HepG2 (cell line): ENCODE results near the gene TSHZ2. TPM values are rescaled to one million over a fixed set of nuclear protein-coding genes. Genes with fewer than 3 reads are reported as not detected.

Experiments
- ATAC-seq: fragments of 200-7000 bp; cut with Tn5 transposase; 3 replicates; pipeline ENCODE4 v1.9.1; 2020; ENCODE audit warnings: mild to moderate bottlenecking, moderate library complexity
- BruUV-seq: library from RNA; stranded (reverse); fragments of 400-500 nt; replicated peaks from 2 replicates; lab custom pipeline; 2021; lab: Mats Ljungman, UMichigan
- CTCF ChIA-PET: fragments of 300-600 bp; formaldehyde crosslinking; extraction: SDS; loops from one replicate; lab custom pipeline; 2021; ENCODE audit warnings: low total read pairs, inconsistent platforms, low intra/inter-chr PET ratio; lab: Yijun Ruan, JAX
- POLR2A ChIA-PET: fragments of 350-600 bp; sonication (Branson Sonifier 250); formaldehyde crosslinking; loops from one replicate; lab custom pipeline; 2020; ENCODE audit warnings: antibody characterized with exemption, inconsistent platforms; lab: Yijun Ruan, JAX
- DNase-seq: peaks from one replicate; pipeline ENCODE4 v3.0.0-alpha.2; 2015; ENCODE audit warnings: low spot score
- FAIRE-seq: peaks from 3 replicates; lab custom pipeline; 2011; peaks lifted over from hg19 to GRCh38; lab: Jason Lieb, UNC
- H2AFZ ChIP-seq: one replicate; pipeline ENCODE4 v1.6.1; 2011; ENCODE audit warnings: low read length, inconsistent platforms
- H3K27ac ChIP-seq: fragments of 300-600 bp; 3 replicates; pipeline ENCODE4 v1.8.0; 2011; ENCODE audit warnings: mixed run types, mild to moderate bottlenecking, mixed read lengths, low read length, inconsistent platforms; ENCODE audit not compliant: insufficient read depth; ENCODE audit errors: extremely low read length
- H3K27me3 ChIP-seq, 2 experiments: fragments of 200-600 bp in 1 of 2; 2 replicates in 1 of 2; 3 replicates in 1 of 2; pipeline versions ENCODE4 v1.6.0 to v1.8.0; 2011; ENCODE audit warnings: low read length in 2 of 2, mild to moderate bottlenecking in 2 of 2, moderate library complexity in 2 of 2, inconsistent platforms in 1 of 2; ENCODE audit not compliant: insufficient read depth in 2 of 2, control insufficient read depth in 1 of 2
- H3K36me3 ChIP-seq, 2 experiments: fragments of 200-600 bp in 1 of 2; replicated peaks in 1 of 2; 2 replicates in 1 of 2; 3 replicates in 1 of 2; pipeline versions ENCODE4 v1.5.1 to v1.8.0; 2011; ENCODE audit warnings: low read length in 2 of 2, inconsistent platforms in 1 of 2; ENCODE audit not compliant: insufficient read depth in 2 of 2, control insufficient read depth in 1 of 2
- H3K4me1 ChIP-seq: 2 replicates; pipeline ENCODE4 v1.5.1; 2012; ENCODE audit warnings: low read length, inconsistent platforms; ENCODE audit not compliant: insufficient read depth
- H3K4me2 ChIP-seq: 2 replicates; pipeline ENCODE4 v1.6.0; 2011; ENCODE audit warnings: low read depth, low read length, inconsistent platforms
- H3K4me3 ChIP-seq, 3 experiments: fragments of 200-600 bp in 1 of 3; sonication (generic), shearing (Covaris generic) in 1 of 3; replicated peaks in 1 of 3; 2 replicates each; pipeline ENCODE4 v1.5.1; 2011 to 2016; ENCODE audit warnings: low read length in 3 of 3, inconsistent platforms in 2 of 3, low read depth in 2 of 3, mild to moderate bottlenecking in 2 of 3, control low read depth in 1 of 3, mixed read lengths in 1 of 3; ENCODE audit not compliant: insufficient read depth in 1 of 3
- H3K79me2 ChIP-seq: one replicate; pipeline ENCODE4 v1.6.1; 2011; ENCODE audit warnings: low read length, inconsistent platforms; ENCODE audit not compliant: insufficient read depth
- H3K9ac ChIP-seq: 2 replicates; pipeline ENCODE4 v1.6.0; 2011; ENCODE audit warnings: mild to moderate bottlenecking, low read depth, low read length, inconsistent platforms; ENCODE audit not compliant: insufficient read depth
- H3K9me3 ChIP-seq: 2 replicates; pipeline ENCODE4 v1.5.1; 2012; ENCODE audit warnings: mild to moderate bottlenecking, low read length
- H4K20me1 ChIP-seq: 2 replicates; pipeline ENCODE4 v1.6.0; 2011; ENCODE audit warnings: inconsistent platforms, mild to moderate bottlenecking, low read length, moderate library complexity; ENCODE audit not compliant: insufficient read depth
- ATAD3A ChIP-seq: sonication (generic); formaldehyde crosslinking; IDR thresholded peaks from 2 replicates; pipeline ENCODE4 v1.4.0; 2020; ENCODE audit warnings: missing genetic modification reagents
- FLYWCH1 ChIP-seq: sonication (generic); formaldehyde crosslinking; IDR thresholded peaks from 2 replicates; pipeline ENCODE4 v1.8.1; 2023; ENCODE audit warnings: mild to moderate bottlenecking, missing genetic modification reagents
- IRF2 ChIP-seq: IDR thresholded peaks from 2 replicates; pipeline ENCODE4 v1.6.1; 2018; ENCODE audit warnings: missing genetic modification reagents, missing compliant biosample characterization
- KDM6A ChIP-seq: IDR thresholded peaks from 2 replicates; pipeline ENCODE4 v1.6.1; 2016; ENCODE audit warnings: low read depth
- MYC ChIP-seq: sonication (generic); formaldehyde crosslinking; IDR thresholded peaks from 2 replicates; pipeline ENCODE4 v1.9.0; 2021; ENCODE audit warnings: missing genetic modification reagents, borderline replicate concordance
- PHF5A ChIP-seq: IDR thresholded peaks from one replicate; pipeline ENCODE4 v1.6.1; 2018; ENCODE audit warnings: low read depth, missing genetic modification reagents; ENCODE audit not compliant: unreplicated experiment
- SPEN ChIP-seq: sonication (generic); formaldehyde crosslinking; IDR thresholded peaks from 2 replicates; pipeline ENCODE4 v1.5.1; 2020; ENCODE audit warnings: low read depth, mild to moderate bottlenecking, missing genetic modification reagents
- SRSF9 ChIP-seq: fragments of 200-400 bp; formaldehyde crosslinking; IDR thresholded peaks from 2 replicates; pipeline ENCODE4 v1.6.1; 2018; ENCODE audit warnings: borderline replicate concordance, mild to moderate bottlenecking, low read depth, low read length; ENCODE audit not compliant: insufficient read depth, poor library complexity, severe bottlenecking
- ZNF557 ChIP-seq: sonication (generic); formaldehyde crosslinking; IDR thresholded peaks from 2 replicates; pipeline ENCODE4 v1.4.0; 2020; ENCODE audit warnings: missing genetic modification reagents
- ZNF781 ChIP-seq: sonication (generic); formaldehyde crosslinking; IDR thresholded peaks from 2 replicates; pipeline ENCODE4 v1.5.1; 2020; ENCODE audit warnings: borderline replicate concordance, mild to moderate bottlenecking, missing genetic modification reagents; ENCODE audit errors: not compliant biosample characterization
- WGBS: methylation state at CpG from one replicate; pipeline ENCODE4 v1.1.6; 2017; ENCODE audit warnings: low lambda C conversion rate; 5-methylcytosine and 5-hydroxymethylcytosine counted together
- in situ Hi-C: cut with HindIII; loops from 2 replicates; pipeline ENCODE4 v1.10.0; 2017; ENCODE audit warnings: low pct_unique_long_range_greater_than_20kb; ENCODE audit not compliant: extremely low pct_ligation_motif_present
- intact Hi-C: fragments of 100-400 bp; cut with micrococcal nuclease; formaldehyde crosslinking; loops from one replicate; pipeline ENCODE4 v1.10.0; 2022; ENCODE audit not compliant: unreplicated experiment
- polyA plus RNA-seq, 8 experiments: library from polyadenylated mRNA; depleted of rRNA in 3 of 8; stranded (reverse) in 7 of 8; unstranded in 1 of 8; fragments of >200 nt; fragmentation: Illumina TruSeq in 4 of 8; extraction: Trizol in 4 of 8; gene quantifications; 2 replicates each; pipeline versions ENCODE4 v1.2.1 to v1.2.3, GENCODE V29; 2011 to 2016; ENCODE audit warnings: low read depth in 4 of 8, missing spikeins in 1 of 8, mixed read lengths in 1 of 8; ENCODE audit not compliant: insufficient read depth in 1 of 8
- total RNA-seq, 5 experiments: library from RNA; depleted of rRNA; stranded (reverse); fragments of >200 nt; fragmentation: Illumina TruSeq; extraction: Trizol; gene quantifications; 2 replicates each; pipeline ENCODE4 v1.2.3, GENCODE V29; 2016; ENCODE audit warnings: low read depth in 1 of 5
- TF ChIP-seq, protein P1 (sequence below): sonication (generic); formaldehyde crosslinking; IDR thresholded peaks from 2 replicates; pipeline ENCODE4 v1.4.0; 2020; ENCODE audit warnings: missing genetic modification reagents
- TF ChIP-seq, protein P2 (sequence below): sonication (generic); formaldehyde crosslinking; IDR thresholded peaks from 2 replicates; pipeline ENCODE4 v1.4.0; 2020; ENCODE audit warnings: missing genetic modification reagents; ENCODE audit errors: not compliant biosample characterization

The TSHZ2 gene
- total and polyA plus RNA-seq, 2 of the 13 experiments (the other 11 are each of a cell fraction or from before 2014, with no cell fraction given) = 0.01 TPM; not detected in 1

- H3K79me2 ChIP-seq = peaks cover 4% of the 10 kb centered on the region
- H3K27ac ChIP-seq = no peak overlapping the region
- no peaks in the 10 kb centered on the region for H4K20me1 ChIP-seq
- H3K4me2 ChIP-seq = no peak overlapping the region
- no peak for DNase-seq
- CTCF ChIA-PET = no interaction called here
- H3K4me3 ChIP-seq = no peak overlapping the region
- no peaks in the 10 kb centered on the region for H3K9me3 ChIP-seq
- TF ChIP-seq, protein P1, sequence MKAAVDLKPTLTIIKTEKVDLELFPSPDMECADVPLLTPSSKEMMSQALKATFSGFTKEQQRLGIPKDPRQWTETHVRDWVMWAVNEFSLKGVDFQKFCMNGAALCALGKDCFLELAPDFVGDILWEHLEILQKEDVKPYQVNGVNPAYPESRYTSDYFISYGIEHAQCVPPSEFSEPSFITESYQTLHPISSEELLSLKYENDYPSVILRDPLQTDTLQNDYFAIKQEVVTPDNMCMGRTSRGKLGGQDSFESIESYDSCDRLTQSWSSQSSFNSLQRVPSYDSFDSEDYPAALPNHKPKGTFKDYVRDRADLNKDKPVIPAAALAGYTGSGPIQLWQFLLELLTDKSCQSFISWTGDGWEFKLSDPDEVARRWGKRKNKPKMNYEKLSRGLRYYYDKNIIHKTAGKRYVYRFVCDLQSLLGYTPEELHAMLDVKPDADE (CRISPR knock-in tag) = no peak
- TF ChIP-seq IRF2 (CRISPR knock-in tag) = no peak
- no peak for TF ChIP-seq SPEN (CRISPR knock-in tag)
- TF ChIP-seq ZNF557 (CRISPR knock-in tag) = no peak
- TF ChIP-seq, protein P2, sequence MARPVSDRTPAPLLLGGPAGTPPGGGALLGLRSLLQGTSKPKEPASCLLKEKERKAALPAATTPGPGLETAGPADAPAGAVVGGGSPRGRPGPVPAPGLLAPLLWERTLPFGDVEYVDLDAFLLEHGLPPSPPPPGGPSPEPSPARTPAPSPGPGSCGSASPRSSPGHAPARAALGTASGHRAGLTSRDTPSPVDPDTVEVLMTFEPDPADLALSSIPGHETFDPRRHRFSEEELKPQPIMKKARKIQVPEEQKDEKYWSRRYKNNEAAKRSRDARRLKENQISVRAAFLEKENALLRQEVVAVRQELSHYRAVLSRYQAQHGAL (CRISPR knock-in tag) = no peak
- no peak for TF ChIP-seq PHF5A
- TF ChIP-seq SRSF9 = no peak
- TF ChIP-seq MYC (CRISPR knock-in tag) = no peak
- TF ChIP-seq FLYWCH1 = no peak
- no peak for TF ChIP-seq ATAD3A (CRISPR knock-in tag)
- TF ChIP-seq ZNF781 = no peak
- TF ChIP-seq KDM6A (CRISPR knock-in tag) = no peak
- no TSS peak for BruUV-seq
- no peak for ATAC-seq
- no peaks in the 10 kb centered on the region; a peak in 1 of 5 replicates for H3K36me3 ChIP-seq
- POLR2A ChIA-PET = no interaction called here
- no peak overlapping the region for H3K9ac ChIP-seq
- no peaks in the 10 kb centered on the region for H3K27me3 ChIP-seq
- intact Hi-C loops (no loop called here), in situ Hi-C loops (no loop called here)
- peaks cover 21% of the 10 kb centered on the region for H3K4me1 ChIP-seq
- WGBS = 54% methylated on average over 3 of the region's 3 CpGs
- no peak overlapping the region for H2AFZ ChIP-seq
- FAIRE-seq = no peak
These were observed 525.1 kb downstream of the TSHZ2 start for GRCh38 chr20:53497246-53497645.
